Islet precursor cell (in vitro differentiated cells): ENCODE data around the gene PCSK5.

Source experiments
- DNase-seq: peaks from one replicate; pipeline ENCODE4 v3.0.0-alpha.2; 2018

The PCSK5 gene

GRCh38 chr9:76092572-76092971 is 202.1 kb downstream of the PCSK5 start:
- no peak for DNase-seq

- DNase-seq: no peak
These were observed 205.1 kb downstream of the PCSK5 start for GRCh38 chr9:76095585-76095984.

GRCh38 chr9:76099516-76099915 is 209.0 kb downstream of the PCSK5 start:
- DNase-seq: no peak

- DNase-seq: no peak
These were observed 210.6 kb downstream of the PCSK5 start for GRCh38 chr9:76101075-76101474.

GRCh38 chr9:76101491-76101890 is 211.0 kb downstream of the PCSK5 start:
- no peak for DNase-seq

GRCh38 chr9:76101947-76102346 is 211.5 kb downstream of the PCSK5 start:
- DNase-seq: no peak

- no peak for DNase-seq
These were observed 213.2 kb downstream of the PCSK5 start for GRCh38 chr9:76103531-76104315.

- no peak for DNase-seq
These were observed 217.0 kb downstream of the PCSK5 start for GRCh38 chr9:76107482-76107881.

- no peak for DNase-seq
These were observed 219.5 kb downstream of the PCSK5 start for GRCh38 chr9:76109953-76110352.

- no peak for DNase-seq
These were observed 221.7 kb downstream of the PCSK5 start for GRCh38 chr9:76112151-76112550.

GRCh38 chr9:76114144-76114543 is 223.7 kb downstream of the PCSK5 start:
- DNase-seq: no peak

- no peak for DNase-seq
These were observed 224.9 kb downstream of the PCSK5 start for GRCh38 chr9:76115396-76115795.

- no peak for DNase-seq
These were observed 225.6 kb downstream of the PCSK5 start for GRCh38 chr9:76115982-76116646.

GRCh38 chr9:76116913-76117312 is 226.4 kb downstream of the PCSK5 start:
- DNase-seq: no peak

- no peak for DNase-seq
These were observed 237.2 kb downstream of the PCSK5 start for GRCh38 chr9:76127637-76128036.

- DNase-seq: no peak
These were observed 245.4 kb downstream of the PCSK5 start for GRCh38 chr9:76135902-76136301.

GRCh38 chr9:76136986-76137385 is 246.5 kb downstream of the PCSK5 start:
- peak; percentile 82 for DNase-seq

GRCh38 chr9:76137931-76138330 is 247.5 kb downstream of the PCSK5 start:
- no peak for DNase-seq

GRCh38 chr9:76138360-76138759 is 247.9 kb downstream of the PCSK5 start:
- DNase-seq: no peak

- DNase-seq: no peak
These were observed 253.4 kb downstream of the PCSK5 start for GRCh38 chr9:76143834-76144233.

GRCh38 chr9:76150013-76150412 is 259.5 kb downstream of the PCSK5 start:
- peak; percentile 59 for DNase-seq

- DNase-seq: peak; percentile 64
These were observed 260.8 kb downstream of the PCSK5 start for GRCh38 chr9:76151267-76151666.

GRCh38 chr9:76153339-76153738 is 262.9 kb downstream of the PCSK5 start:
- no peak for DNase-seq

GRCh38 chr9:76153902-76154629 is 263.6 kb downstream of the PCSK5 start:
- no peak for DNase-seq
